ENCODE results near the gene TTC33.

- TF ChIP-seq CTCF (IDR thresholded peaks at IDR 0.05) (no peak), POLR2AphosphoS5 (IDR thresholded peaks at IDR 0.05) (no peak), POLR2A (IDR thresholded peaks at IDR 0.05) (no peak), EP300 (IDR thresholded peaks at IDR 0.05; ENCODE audit: low read depth) (no peak)
Observed at GRCh38 chr5:40762705-40763104, 6.9 kb upstream of the TTC33 start.
